Prostate gland (tissue), 2 donors: ENCODE measurements around the gene MASP1.

Source experiments
- CTCF ChIP-seq, 4 experiments: fragments of 200-600 bp in 2 of 4; fragments of 450-650 bp in 2 of 4; sonication (generic) in 2 of 4; IDR thresholded peaks; 1 replicate in 3 of 4; 2 replicates in 1 of 4; pipeline ENCODE4 v1.5.1; 2016 to 2019; ENCODE audit warnings: antibody characterized with exemption in 4 of 4, mild to moderate bottlenecking in 2 of 4, moderate library complexity in 2 of 4
- POLR2A ChIP-seq: fragments of 450-650 bp; IDR thresholded peaks from one replicate; pipeline ENCODE4 v1.6.1; 2016; ENCODE audit warnings: antibody characterized with exemption, mild to moderate bottlenecking
- POLR2AphosphoS5 ChIP-seq: sonication (generic); formaldehyde crosslinking; IDR thresholded peaks from one replicate; pipeline ENCODE4 v1.6.1; 2017; ENCODE audit warnings: antibody characterized with exemption

- TF ChIP-seq CTCF (IDR thresholded peaks at IDR 0.05) (no peak), POLR2A (no peak), POLR2AphosphoS5 (no peak)
These were observed 34.1 kb upstream of the MASP1 start for GRCh38 chr3:187325632-187326031.
